UCSD-AML1 (cell line): Measurements from ENCODE around the gene FOLR2.
"Not testable (repeated sequence)": the region's sequence is repeated elsewhere in the genome, so short reads cannot be mapped to it uniquely, and the experiment has no call there.

Source experiments
- DNase-seq: peaks from one replicate; lab custom pipeline; 2025; ENCODE audit not compliant: unreplicated experiment; lab: John Stamatoyannopoulos, UW

The FOLR2 gene

GRCh38 chr11:72204886-72205285 lies 11.7 kb upstream of the FOLR2 start:
- no peak for DNase-seq

GRCh38 chr11:72206794-72207193 lies 9.8 kb upstream of the FOLR2 start:
- not testable (repeated sequence) for DNase-seq

GRCh38 chr11:72208281-72208680 lies 8.3 kb upstream of the FOLR2 start:
- no peak for DNase-seq

DNA sequence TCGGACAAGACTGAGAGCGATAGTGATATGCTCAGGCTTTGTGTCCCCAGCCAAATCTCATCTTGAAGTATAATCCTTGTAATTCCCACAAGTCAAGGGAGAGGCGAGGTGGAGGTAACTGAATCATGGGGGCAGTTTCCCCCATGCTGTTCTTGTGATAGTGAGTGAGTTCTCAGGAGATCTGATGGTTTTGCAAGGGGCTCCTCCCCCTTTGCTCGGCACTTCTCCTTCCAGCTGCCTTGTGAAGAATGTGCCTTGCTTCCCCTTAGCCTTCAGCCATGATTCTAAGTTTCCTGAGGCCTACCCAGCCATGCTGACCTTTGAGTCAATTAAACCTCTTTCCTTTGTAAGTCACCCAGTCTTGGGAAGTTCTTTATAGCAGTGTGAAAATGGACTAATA lies 7.5 kb upstream of the FOLR2 start:
- DNase-seq, result no peak

- DNase-seq, result peak; percentile 51
Observed at GRCh38 chr11:72217841-72218240, 1.2 kb downstream of the FOLR2 start.

DNA sequence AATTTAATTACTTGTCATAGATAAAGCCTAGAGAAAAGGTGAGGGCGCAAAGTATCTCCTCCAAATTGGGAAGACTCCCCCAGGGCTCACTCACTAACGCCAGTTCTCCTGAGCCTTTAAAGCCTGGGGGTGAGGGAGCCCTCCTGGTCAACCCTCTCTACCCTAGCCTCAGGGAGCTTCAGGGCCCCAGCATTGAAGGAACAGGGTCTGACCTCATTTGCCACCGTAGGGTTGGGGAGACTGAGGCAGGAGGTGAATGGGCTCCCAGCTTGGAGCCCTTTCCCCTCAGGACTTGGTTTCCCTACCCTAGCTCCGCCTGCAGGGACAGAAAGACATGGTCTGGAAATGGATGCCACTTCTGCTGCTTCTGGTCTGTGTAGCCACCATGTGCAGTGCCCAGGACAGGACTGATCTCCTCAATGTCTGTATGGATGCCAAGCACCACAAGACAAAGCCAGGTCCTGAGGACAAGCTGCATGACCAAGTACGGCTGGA lies 1.7 kb downstream of the FOLR2 start:
- DNase-seq, result no peak

DNA sequence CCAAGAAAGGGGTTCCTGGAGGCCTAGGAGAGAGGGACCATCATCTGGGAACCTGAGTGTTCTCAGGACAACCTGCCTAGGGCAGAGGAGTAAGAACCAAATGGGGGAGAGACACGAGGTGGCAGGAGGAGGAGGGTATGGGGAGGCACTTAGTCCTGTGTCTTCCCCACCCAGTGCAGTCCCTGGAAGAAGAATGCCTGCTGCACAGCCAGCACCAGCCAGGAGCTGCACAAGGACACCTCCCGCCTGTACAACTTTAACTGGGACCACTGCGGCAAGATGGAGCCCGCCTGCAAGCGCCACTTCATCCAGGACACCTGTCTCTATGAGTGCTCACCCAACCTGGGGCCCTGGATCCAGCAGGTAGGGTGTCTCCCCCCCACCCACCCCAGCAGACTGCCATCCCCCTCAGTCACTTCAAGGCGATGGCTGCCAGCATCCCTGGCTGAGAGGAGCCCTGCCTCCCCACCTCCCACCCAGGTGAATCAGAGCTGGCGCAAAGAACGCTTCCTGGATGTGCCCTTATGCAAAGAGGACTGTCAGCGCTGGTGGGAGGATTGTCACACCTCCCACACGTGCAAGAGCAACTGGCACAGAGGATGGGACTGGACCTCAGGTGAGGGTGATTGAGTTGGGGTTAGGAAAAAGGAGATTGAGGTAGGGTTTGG lies 4.2 kb downstream of the FOLR2 start:
- DNase-seq, result no peak

DNA sequence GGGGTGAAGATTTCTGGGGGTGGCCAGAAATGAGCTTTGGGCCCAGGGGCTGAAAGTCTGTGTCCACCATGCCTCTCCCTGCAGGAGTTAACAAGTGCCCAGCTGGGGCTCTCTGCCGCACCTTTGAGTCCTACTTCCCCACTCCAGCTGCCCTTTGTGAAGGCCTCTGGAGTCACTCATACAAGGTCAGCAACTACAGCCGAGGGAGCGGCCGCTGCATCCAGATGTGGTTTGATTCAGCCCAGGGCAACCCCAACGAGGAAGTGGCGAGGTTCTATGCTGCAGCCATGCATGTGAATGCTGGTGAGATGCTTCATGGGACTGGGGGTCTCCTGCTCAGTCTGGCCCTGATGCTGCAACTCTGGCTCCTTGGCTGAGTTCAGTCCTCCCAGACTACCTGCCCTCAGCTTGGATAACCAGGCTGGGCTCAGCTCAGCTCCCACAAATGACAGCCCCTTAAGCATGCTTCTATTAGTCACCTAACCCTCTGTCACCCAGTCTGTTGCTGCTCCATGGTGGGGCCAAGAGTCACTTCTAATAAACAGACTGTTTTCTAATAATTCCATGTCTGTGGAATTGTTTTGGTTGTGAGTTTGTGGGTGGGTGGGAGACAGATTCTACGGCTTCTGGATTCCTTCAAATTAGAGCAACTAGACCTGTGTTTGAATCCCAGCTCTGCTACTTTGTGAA lies 4.9 kb downstream of the FOLR2 start:
- DNase-seq, result peak; percentile 73

DNA sequence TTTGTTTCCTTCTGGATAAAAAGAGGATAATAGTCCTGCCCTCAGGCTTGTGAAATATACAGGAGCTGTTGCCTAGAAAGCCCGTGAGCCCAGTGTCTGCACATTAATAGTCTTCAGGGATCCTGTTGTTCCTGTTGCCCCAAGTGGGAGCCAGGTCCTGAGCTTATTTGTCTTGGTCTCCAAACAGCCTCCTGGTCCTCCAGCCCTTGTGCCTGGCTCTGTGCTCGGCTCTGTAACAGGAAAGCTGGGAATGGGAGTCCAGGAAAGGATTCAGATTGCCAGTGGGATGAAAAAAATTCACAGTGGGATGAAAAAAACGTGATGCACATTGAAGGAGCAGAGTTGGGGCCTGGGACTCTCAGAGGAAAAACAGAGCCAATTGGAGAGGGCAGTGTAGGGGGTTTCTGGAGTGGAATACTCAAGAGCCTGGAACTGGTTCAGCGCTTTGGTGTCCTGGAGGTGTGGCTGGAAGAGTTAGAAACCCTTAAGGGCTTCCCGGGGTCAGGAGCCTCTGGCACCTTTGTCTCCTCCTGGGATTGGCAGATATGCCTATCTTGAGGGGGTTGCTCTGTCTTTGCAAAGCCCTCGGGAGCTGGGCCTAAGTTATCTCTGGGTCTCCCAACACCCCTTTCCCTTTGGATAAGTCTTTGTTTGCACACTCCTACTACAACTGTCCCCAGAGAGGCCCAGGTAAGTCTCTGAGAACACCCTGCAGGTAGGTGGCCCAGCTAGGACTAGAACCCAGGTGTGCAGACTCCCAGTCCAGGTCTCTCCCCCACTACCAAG lies 5.7 kb downstream of the FOLR2 start:
- no peak for DNase-seq

DNA sequence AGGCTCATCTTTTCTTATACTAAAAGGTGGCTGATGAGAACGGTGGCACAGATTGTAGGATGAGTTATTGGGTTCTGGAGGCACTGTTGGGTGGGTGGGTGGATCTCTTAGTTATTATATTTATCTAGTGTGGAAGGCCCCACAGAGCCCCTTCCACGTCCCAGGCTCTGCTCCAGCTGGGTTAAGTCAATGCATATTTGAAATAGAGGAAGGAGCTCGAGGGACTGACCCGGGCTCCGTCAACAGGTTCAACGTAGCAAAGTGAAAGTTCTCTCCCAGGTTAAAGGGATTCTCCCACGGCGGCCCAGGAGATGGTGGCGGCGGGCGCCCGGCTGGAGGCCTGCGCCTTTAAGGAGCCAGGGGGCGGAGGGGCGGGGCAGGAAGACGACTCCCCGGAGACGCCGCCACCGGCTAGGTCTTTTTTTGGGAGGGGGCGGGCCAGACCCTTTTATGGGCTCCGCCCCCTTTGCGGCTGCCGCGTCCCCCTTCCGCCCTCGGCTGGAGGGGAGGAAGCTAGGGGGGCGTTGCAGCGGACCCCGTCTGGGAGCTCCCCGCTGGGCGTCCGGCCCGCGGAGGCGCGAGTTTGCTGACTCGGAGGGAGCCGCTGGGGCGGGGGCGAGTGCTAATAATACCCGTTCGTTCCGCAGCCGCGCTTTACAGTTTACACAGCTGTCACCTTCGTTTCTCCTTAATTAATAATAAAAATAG lies 6.5 kb downstream of the FOLR2 start:
- DNase-seq, result peak; percentile 98

GRCh38 chr11:72223615-72224563 lies 7.3 kb downstream of the FOLR2 start:
- DNase-seq, result peak; percentile 82

DNA sequence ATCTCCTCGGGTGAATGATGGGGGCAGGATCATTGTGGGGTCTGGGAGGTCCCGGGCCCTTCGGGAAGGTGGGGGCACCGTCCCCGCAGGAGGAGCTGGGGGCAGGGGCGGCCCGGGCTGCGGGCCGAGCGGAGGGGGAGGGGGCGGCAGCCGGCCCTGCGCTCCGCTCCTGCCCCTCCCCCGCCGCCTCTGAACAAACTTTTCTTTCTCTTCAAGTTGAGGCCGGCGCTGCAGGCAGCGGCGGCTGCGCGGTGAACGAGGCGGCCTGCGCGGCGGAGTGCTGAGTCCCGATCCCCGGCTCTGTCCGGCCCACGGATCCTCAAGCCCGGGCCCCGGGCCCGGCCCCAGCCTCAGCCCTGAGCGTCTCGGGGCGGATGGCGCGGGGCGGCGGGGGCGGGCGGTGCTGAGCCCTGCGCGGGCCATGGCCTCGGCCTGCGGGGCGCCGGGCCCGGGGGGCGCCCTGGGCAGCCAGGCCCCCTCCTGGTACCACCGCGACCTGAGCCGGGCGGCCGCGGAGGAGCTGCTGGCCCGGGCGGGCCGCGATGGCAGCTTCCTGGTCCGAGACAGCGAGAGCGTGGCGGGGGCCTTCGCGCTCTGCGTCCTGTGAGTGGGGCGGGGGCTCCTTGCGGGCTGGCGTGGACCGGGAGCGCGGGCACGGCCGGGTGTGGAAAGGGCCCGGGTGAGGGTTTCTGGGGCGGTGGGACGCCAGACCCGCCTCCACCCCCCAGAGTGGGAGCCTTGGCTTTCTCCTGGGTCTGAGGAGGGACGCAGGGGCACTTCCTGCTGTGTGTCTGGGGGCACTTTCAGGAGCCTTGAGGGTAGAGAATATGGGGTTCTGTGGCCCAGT lies 8.2 kb downstream of the FOLR2 start, which contains the start of gene INPPL1:
INPPL1 (plus strand) TSS at position 204 of the 847 bp plus-strand sequence; CDS start at position 422, 218 bp downstream.
- DNase-seq, result peak; percentile 45

GRCh38 chr11:72225411-72225951 lies 8.9 kb downstream of the FOLR2 start:
- no peak for DNase-seq

GRCh38 chr11:72226701-72227100 lies 10.1 kb downstream of the FOLR2 start:
- DNase-seq, result no peak

DNA sequence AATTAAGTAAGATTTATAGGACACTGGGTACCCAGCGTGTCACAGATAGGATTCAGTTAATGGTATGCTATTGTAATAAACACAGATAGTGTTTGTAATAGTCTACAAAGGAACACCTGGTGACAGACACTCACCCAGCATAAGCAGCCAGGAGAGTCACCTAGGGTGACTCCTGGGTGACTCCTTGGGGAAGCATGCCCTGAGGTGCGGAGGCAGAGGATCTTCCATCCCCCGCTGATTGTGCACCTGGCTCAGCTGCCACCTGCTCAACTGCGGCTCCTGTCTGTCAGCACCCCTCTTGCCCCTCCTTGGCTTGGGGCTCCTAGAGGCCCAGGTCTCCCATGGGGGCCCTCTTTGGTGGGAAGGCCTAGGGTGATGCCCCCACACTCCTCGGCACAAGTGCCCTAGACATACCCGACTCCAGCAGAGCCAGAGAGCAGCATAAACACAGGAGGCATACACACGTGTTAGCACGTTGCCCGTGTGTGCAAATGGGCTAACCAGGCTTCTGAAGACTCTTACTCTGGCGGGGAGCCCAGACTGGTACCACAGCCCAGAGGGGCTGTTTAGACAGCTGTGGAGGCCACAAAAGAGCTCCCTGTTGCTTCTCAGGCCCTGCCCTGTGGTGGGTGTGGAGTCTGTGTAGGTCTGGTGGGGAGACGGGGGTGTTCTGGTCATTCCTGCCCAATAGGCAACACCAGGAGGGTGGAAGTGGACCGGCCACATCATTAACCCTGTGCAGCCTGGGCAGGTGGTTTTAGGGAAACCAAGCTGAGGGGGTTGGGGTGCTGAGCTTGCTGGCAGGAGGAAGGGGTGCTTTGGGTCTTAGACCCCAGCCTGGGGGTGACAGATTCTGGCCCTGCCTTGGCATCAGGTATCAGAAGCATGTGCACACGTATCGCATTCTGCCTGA lies 11.0 kb downstream of the FOLR2 start:
- no peak for DNase-seq

DNA sequence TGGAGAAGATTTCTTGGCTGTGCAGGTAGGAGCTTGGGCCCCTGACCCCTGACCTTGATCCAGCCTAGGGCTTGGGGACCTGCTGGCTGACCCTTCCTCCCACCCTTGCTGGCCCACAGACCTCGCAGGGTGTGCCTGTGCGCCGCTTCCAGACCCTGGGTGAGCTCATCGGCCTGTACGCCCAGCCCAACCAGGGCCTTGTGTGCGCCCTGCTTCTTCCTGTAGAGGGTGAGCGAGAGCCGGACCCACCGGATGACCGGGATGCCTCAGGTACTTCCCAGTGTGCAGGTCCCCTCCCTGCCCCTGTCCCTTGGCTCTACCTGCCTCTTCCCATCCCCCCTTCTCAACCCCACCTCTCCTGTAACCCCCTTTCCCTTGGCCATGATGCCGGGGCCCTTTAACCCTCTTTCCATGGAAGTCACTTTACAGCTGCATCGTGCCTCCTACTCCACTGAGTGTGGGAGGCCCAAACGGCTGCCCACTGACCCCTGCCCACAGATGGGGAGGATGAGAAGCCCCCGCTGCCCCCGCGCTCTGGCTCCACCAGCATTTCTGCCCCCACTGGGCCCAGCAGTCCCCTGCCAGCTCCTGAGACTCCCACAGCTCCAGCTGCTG lies 11.7 kb downstream of the FOLR2 start:
- DNase-seq, result no peak

- no peak for DNase-seq
Observed at GRCh38 chr11:72228844-72229231, 12.2 kb downstream of the FOLR2 start.
